ENCODE measurements around the gene KLHL36.

GRCh38 chr16:84677849-84678248, 29.5 kb downstream of the KLHL36 start:
- TF ChIP-seq CTCF (conservative IDR thresholded peaks at IDR 0.05 in 1 of 2, IDR thresholded peaks at IDR 0.05 in 1 of 2; ENCODE audit: extremely low read depth in 1 of 2, insufficient read depth in 1 of 2, low read depth in 1 of 2, low read length in 2 of 2) (no peak), EZH2 (IDR thresholded peaks at IDR 0.05; ENCODE audit: borderline replicate concordance, low read length) (no peak)

All from mammary epithelial cell (primary cell).